GM18951 (cell line): ENCODE results near the gene LGALS4.
A peak's percentile ranks its signal among the peaks of the same experiment; 100 is the strongest.
"Not testable (repeated sequence)": the region's sequence is repeated elsewhere in the genome, so short reads cannot be mapped to it uniquely, and the experiment has no call there.

Experiments used
- POLR2A ChIP-seq: IDR thresholded peaks from 4 replicates; pipeline ENCODE4 v1.6.1; 2011; ENCODE audit warnings: mild to moderate bottlenecking; ENCODE audit not compliant: insufficient read length, insufficient read depth; ENCODE audit errors: extremely low read depth
- in situ Hi-C: fragments of 300-500 bp; cut with MboI; formaldehyde crosslinking; loops from one replicate; pipeline ENCODE4 v1.12.0; 2022; ENCODE audit warnings: low sequenced_read_pairs, mixed read lengths, inconsistent platforms; ENCODE audit not compliant: unreplicated experiment

The LGALS4 gene

GRCh38 chr19:38769635-38770211 lies 43.0 kb downstream of the LGALS4 start:
- in situ Hi-C loops = no loop called here
- peak; percentile 31 for TF ChIP-seq POLR2A

GRCh38 chr19:38766276-38767047 lies 46.3 kb downstream of the LGALS4 start:
- in situ Hi-C loops = no loop called here
- TF ChIP-seq POLR2A = no peak

GRCh38 chr19:38765214-38765613 lies 47.5 kb downstream of the LGALS4 start:
- TF ChIP-seq POLR2A = no peak
- in situ Hi-C loops = no loop called here

GRCh38 chr19:38763795-38764220 lies 48.9 kb downstream of the LGALS4 start:
- in situ Hi-C loops = no loop called here
- no peak for TF ChIP-seq POLR2A

GRCh38 chr19:38761884-38762389 lies 50.8 kb downstream of the LGALS4 start:
- in situ Hi-C loops = not testable (repeated sequence)

- in situ Hi-C loops = not testable (repeated sequence)
Observed at GRCh38 chr19:38760805-38761517, 51.8 kb downstream of the LGALS4 start.

GRCh38 chr19:38759590-38760003 lies 53.1 kb downstream of the LGALS4 start:
- in situ Hi-C loops = no loop called here

GRCh38 chr19:38754196-38754595 lies 58.5 kb downstream of the LGALS4 start:
- in situ Hi-C loops = not testable (repeated sequence)

More at GRCh38 chr19:38759590-38760003, 53.1 kb downstream of the LGALS4 start:
- no peak for TF ChIP-seq POLR2A

GRCh38 chr19:38753783-38754182 lies 59.0 kb downstream of the LGALS4 start:
- in situ Hi-C loops = not testable (repeated sequence)
